Progenitor cell of endocrine pancreas (in vitro differentiated cells): ENCODE measurements around the gene CCDC188. TPM values are rescaled to one million over a fixed set of nuclear protein-coding genes. Genes with fewer than 3 reads are reported as not detected.

Experiments
- DNase-seq: peaks from one replicate; pipeline ENCODE4 v3.0.0; 2021; ENCODE audit warnings: low spot score; ENCODE audit not compliant: unreplicated experiment
- H3K27ac Mint-ChIP-seq: 2 replicates; pipeline ENCODE4 v1.8.0; 2021; ENCODE audit warnings: mild to moderate bottlenecking, moderate library complexity, mixed read lengths
- H3K27me3 Mint-ChIP-seq: 2 replicates; pipeline ENCODE4 v1.8.0; 2021; ENCODE audit warnings: mixed read lengths
- H3K36me3 Mint-ChIP-seq: 2 replicates; pipeline ENCODE4 v1.8.0; 2022; ENCODE audit warnings: mixed read lengths; ENCODE audit not compliant: insufficient read depth
- H3K4me1 Mint-ChIP-seq: 2 replicates; pipeline ENCODE4 v1.8.0; 2021; ENCODE audit warnings: low read depth, mixed read lengths
- H3K4me3 Mint-ChIP-seq: 2 replicates; pipeline ENCODE4 v1.8.0; 2021; ENCODE audit warnings: low read depth, mild to moderate bottlenecking, moderate library complexity, mixed read lengths
- H3K9me3 Mint-ChIP-seq: 2 replicates; pipeline ENCODE4 v1.8.0; 2021; ENCODE audit warnings: low read depth, mixed read lengths
- CTCF ChIP-seq: fragments of 200-600 bp; sonication (generic); IDR thresholded peaks from one replicate; pipeline ENCODE4 v1.5.0; 2021; ENCODE audit warnings: antibody characterized with exemption, mild to moderate bottlenecking; ENCODE audit not compliant: unreplicated experiment
- total RNA-seq: library from RNA; stranded (reverse); gene quantifications from 2 replicates; pipeline ENCODE4 v1.2.1, GENCODE V29; 2021

The CCDC188 gene
- total RNA-seq, 1 donor from 2014 or later, result 3.3 TPM

DNA sequence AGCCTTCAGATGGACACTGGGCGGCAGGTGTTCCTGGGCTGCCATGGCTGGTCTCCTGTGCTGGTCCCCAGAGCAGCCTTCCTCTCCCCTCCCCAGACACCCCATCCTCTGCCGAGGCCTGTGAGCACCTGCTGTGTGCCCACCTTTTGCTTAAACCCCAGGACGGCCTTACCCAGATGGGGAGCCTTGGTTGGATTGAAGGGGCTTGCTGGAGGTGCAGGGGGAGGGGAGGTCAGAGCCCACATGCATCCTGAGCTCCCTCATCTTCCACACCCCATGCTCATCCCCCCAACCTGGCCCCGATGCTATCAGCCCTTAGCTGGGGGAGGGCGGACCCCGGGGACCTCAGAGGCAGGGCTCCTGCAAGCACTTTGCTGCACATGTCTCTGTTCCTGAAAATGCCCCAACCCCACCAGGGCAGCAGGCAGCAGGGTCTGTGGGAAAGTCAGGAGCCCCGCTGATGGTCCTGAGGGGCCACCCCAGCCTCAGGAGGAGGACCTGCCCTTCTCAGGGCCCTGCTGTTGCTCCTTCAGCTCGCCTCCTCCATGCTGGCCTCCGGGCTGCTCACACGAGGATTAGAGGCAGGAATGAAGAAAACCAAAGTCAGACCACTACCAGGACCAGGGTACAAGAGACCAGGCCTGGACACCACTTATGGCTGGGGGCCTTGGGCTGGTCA lies 41.6 kb upstream of the CCDC188 start:
- Mint-ChIP-seq H3K4me1 (peaks cover 12% of the 10 kb centered on the region), H3K9me3 (no peaks in the 10 kb centered on the region), H3K27ac (no peak overlapping the region), H3K27me3 (peaks cover 7% of the 10 kb centered on the region), H3K36me3 (no peaks in the 10 kb centered on the region), H3K4me3 (no peak overlapping the region)
- no peak for DNase-seq
- TF ChIP-seq CTCF, result no peak

- no peaks in the 10 kb centered on the region for H3K9me3 Mint-ChIP-seq
- H3K4me3 Mint-ChIP-seq, result no peak overlapping the region
- H3K4me1 Mint-ChIP-seq, result peaks cover 18% of the 10 kb centered on the region
- no peak overlapping the region for H3K27ac Mint-ChIP-seq
- no peaks in the 10 kb centered on the region for H3K36me3 Mint-ChIP-seq
- no peak for DNase-seq
- no peak for TF ChIP-seq CTCF
- H3K27me3 Mint-ChIP-seq, result peaks cover 7% of the 10 kb centered on the region
These were observed 40.9 kb upstream of the CCDC188 start for GRCh38 chr22:20191803-20192202.

DNA sequence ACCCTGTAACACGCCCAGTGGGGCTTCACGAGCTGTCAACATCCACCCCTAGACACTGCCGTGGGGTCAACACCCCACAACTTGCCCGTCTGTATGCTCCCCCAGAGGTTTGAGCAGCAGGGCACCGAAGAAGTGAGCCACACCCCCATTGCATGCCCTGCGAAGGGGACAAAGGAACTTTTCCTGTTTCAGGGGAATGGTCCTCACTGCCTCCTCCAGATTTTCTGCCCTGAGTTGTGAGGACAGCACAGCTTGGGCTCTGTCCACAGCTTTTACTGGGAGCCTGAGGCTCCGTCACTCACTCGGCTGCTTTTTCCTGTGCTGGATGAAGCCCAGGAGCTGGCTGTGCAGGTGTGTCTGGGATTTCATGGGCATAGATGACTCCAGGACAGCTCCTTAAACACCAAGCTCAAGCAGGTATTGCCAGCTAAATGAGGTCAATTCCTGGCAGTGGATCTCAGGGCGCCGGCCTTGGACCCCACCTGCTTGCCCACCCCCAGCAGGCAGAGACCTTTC lies 40.2 kb upstream of the CCDC188 start:
- H3K27me3 Mint-ChIP-seq, result peaks cover 7% of the 10 kb centered on the region
- no peak overlapping the region for H3K4me3 Mint-ChIP-seq
- peaks cover 16% of the 10 kb centered on the region for H3K4me1 Mint-ChIP-seq
- TF ChIP-seq CTCF, result no peak
- no peaks in the 10 kb centered on the region for H3K36me3 Mint-ChIP-seq
- H3K27ac Mint-ChIP-seq, result no peak overlapping the region
- H3K9me3 Mint-ChIP-seq, result no peaks in the 10 kb centered on the region
- no peak for DNase-seq

DNA sequence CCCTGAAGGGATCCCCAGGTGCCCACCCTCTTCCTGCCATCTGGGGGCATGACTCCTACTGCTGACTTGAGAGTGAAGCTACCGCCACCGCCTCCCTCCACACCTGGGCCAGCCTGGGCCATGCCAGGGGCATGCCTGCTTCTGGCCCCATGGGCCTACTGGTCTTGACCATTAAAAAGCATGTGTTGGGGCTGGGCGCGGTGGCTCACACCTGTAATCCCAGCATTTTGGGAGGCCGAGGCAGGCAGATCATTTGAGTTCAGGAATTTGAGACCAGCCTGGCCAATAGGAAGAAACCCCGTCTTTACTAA lies 37.7 kb upstream of the CCDC188 start:
- H3K4me1 Mint-ChIP-seq, result peaks cover 13% of the 10 kb centered on the region

More for the DNA sequence above, 37.7 kb upstream of the CCDC188 start:
- Mint-ChIP-seq H3K9me3 (no peaks in the 10 kb centered on the region), H3K4me3 (no peak overlapping the region), H3K27me3 (peaks cover 7% of the 10 kb centered on the region), H3K36me3 (no peaks in the 10 kb centered on the region), H3K27ac (no peak overlapping the region)
- no peak for DNase-seq
- no peak for TF ChIP-seq CTCF
